Keratinocyte (primary cell): Measurements from ENCODE around the gene MRPL52. TPM values are rescaled to one million over a fixed set of nuclear protein-coding genes. Genes with fewer than 3 reads are reported as not detected.

Experiments used
- DNase-seq: peaks from one replicate; pipeline ENCODE4 v3.0.0-alpha.2; 2011; ENCODE audit warnings: low read depth, missing footprints, low spot score
- FAIRE-seq: peaks from 2 replicates; lab custom pipeline; 2011; peaks lifted over from hg19 to GRCh38; lab: Jason Lieb, UNC
- H2AFZ ChIP-seq: 2 replicates; pipeline ENCODE4 v1.6.0; 2012; ENCODE audit warnings: low read length, control low read depth, inconsistent platforms; ENCODE audit not compliant: control insufficient read depth
- H3K27ac ChIP-seq: 2 replicates; pipeline ENCODE4 v1.5.1; 2011; ENCODE audit warnings: low read length; ENCODE audit not compliant: control insufficient read depth, insufficient read depth
- H3K27me3 ChIP-seq: 3 replicates; pipeline ENCODE4 v1.6.0; 2011; ENCODE audit warnings: low read length; ENCODE audit not compliant: control insufficient read depth, insufficient read depth; ENCODE audit errors: extremely low read depth
- H3K36me3 ChIP-seq, 2 experiments: 2 replicates in 1 of 2; 3 replicates in 1 of 2; pipeline ENCODE4 v1.5.1; 2011; ENCODE audit warnings: low read length in 2 of 2, mild to moderate bottlenecking in 1 of 2; ENCODE audit not compliant: control insufficient read depth in 2 of 2, insufficient read depth in 2 of 2; ENCODE audit errors: extremely low read depth in 1 of 2
- H3K4me1 ChIP-seq: 3 replicates; pipeline ENCODE4 v1.5.1; 2011; ENCODE audit warnings: low read length; ENCODE audit not compliant: control insufficient read depth, insufficient read depth; ENCODE audit errors: extremely low read depth
- H3K4me2 ChIP-seq: 3 replicates; pipeline ENCODE4 v1.6.0; 2011; ENCODE audit warnings: low read depth, low read length; ENCODE audit not compliant: control insufficient read depth, insufficient read depth; ENCODE audit errors: extremely low read depth
- H3K4me3 ChIP-seq, 3 experiments: fragments of 200-600 bp in 1 of 3; sonication (generic) in 1 of 3; 2 replicates in 2 of 3; 3 replicates in 1 of 3; pipeline ENCODE4 v1.5.1; 2011 to 2016; ENCODE audit warnings: low read length in 3 of 3, mild to moderate bottlenecking in 3 of 3, control low read depth in 2 of 3, inconsistent platforms in 1 of 3, low read depth in 1 of 3, mixed read lengths in 1 of 3, mixed run types in 1 of 3, moderate library complexity in 1 of 3; ENCODE audit not compliant: control insufficient read depth in 2 of 3, insufficient read depth in 2 of 3; ENCODE audit errors: extremely low read depth in 1 of 3
- H3K79me2 ChIP-seq: 2 replicates; pipeline ENCODE4 v1.6.0; 2012; ENCODE audit warnings: low read length; ENCODE audit not compliant: control insufficient read depth, insufficient read depth
- H3K9ac ChIP-seq: 3 replicates; pipeline ENCODE4 v1.6.0; 2011; ENCODE audit warnings: low read length; ENCODE audit not compliant: control insufficient read depth, insufficient read depth; ENCODE audit errors: extremely low read depth
- H3K9me1 ChIP-seq: 3 replicates; pipeline ENCODE4 v1.6.0; 2011; ENCODE audit warnings: low read length; ENCODE audit not compliant: control insufficient read depth, insufficient read depth; ENCODE audit errors: extremely low read depth
- H3K9me3 ChIP-seq: 2 replicates; pipeline ENCODE4 v1.5.1; 2012; ENCODE audit warnings: low read depth, low read length; ENCODE audit not compliant: control insufficient read depth
- H4K20me1 ChIP-seq: 3 replicates; pipeline ENCODE4 v1.6.0; 2011; ENCODE audit warnings: low read length; ENCODE audit not compliant: control insufficient read depth, insufficient read depth; ENCODE audit errors: extremely low read depth
- EZH2 ChIP-seq: IDR thresholded peaks from one replicate; pipeline ENCODE4 v1.6.1; 2012; ENCODE audit warnings: inconsistent platforms, mild to moderate bottlenecking, low read length, moderate library complexity
- dilution Hi-C: fragments of 300-500 bp; cut with MboI; formaldehyde crosslinking; loops from one replicate; pipeline ENCODE4 v1.7.0; 2020; ENCODE audit warnings: low sequenced_read_pairs; ENCODE audit not compliant: extremely low pct_ligation_motif_present
- polyA plus RNA-seq, 5 experiments: library from polyadenylated mRNA; depleted of rRNA in 3 of 5; stranded (reverse) in 3 of 5; stranded (forward) in 1 of 5; unstranded in 1 of 5; fragments of >200 nt; gene quantifications; 1 replicate in 1 of 5; 2 replicates in 3 of 5; 3 replicates in 1 of 5; pipeline versions ENCODE4 v1.2.1 to v1.2.3, GENCODE V29; 2011 to 2012; ENCODE audit warnings: missing spikeins in 2 of 5, low read depth in 1 of 5, low replicate concordance in 1 of 5
- TF ChIP-seq, protein P1 (sequence below), 3 experiments: IDR thresholded peaks in 1 of 3; conservative IDR thresholded peaks in 1 of 3; optimal IDR thresholded peaks in 1 of 3; 2 replicates in 2 of 3; 3 replicates in 1 of 3; pipeline versions ENCODE3 to v1.5.1; 2011; ENCODE audit warnings: low read length in 3 of 3, mild to moderate bottlenecking in 3 of 3, moderate library complexity in 2 of 3, control low read depth in 1 of 3, inconsistent platforms in 1 of 3; ENCODE audit not compliant: insufficient read depth in 2 of 3; ENCODE audit errors: extremely low read depth in 1 of 3

MRPL52 gene
- polyA plus RNA-seq, 1 donor (not counting 4 experiments of a cell fraction or from before 2014, with no cell fraction given): 104 TPM

DNA sequence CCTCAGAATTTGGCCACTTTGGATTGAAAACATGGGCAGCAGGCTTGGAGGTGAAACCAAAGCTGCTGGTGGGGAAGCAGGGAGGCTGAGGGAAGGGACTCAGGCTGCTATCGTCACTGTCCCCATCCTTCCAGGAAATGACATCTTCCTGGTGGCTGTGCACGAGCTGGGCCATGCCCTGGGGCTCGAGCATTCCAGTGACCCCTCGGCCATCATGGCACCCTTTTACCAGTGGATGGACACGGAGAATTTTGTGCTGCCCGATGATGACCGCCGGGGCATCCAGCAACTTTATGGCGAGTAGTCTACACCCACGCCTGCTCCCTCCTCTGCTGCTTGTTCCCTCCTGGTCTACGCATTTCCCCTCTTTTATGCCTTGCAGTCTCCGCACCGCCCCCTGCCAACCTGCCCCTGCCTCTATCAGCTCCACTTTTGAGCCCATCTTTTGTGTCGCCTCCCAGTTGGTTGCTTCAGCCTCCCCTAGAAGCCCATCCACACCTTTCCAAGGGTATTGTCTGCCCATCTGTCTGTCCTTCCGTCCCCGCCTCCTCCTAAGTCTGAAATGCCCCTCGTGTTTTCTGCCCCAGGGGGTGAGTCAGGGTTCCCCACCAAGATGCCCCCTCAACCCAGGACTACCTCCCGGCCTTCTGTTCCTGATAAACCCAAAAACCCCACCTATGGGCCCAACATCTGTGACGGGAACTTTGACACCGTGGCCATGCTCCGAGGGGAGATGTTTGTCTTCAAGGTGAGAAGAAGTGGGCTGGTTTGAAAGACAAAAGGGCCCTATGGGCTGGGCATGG, 13.6 kb downstream of the MRPL52 start:
- no peak overlapping the region for H3K9ac ChIP-seq
- peaks cover 63% of the 10 kb centered on the region for H3K79me2 ChIP-seq
- no peak overlapping the region for H3K4me2 ChIP-seq

DNA sequence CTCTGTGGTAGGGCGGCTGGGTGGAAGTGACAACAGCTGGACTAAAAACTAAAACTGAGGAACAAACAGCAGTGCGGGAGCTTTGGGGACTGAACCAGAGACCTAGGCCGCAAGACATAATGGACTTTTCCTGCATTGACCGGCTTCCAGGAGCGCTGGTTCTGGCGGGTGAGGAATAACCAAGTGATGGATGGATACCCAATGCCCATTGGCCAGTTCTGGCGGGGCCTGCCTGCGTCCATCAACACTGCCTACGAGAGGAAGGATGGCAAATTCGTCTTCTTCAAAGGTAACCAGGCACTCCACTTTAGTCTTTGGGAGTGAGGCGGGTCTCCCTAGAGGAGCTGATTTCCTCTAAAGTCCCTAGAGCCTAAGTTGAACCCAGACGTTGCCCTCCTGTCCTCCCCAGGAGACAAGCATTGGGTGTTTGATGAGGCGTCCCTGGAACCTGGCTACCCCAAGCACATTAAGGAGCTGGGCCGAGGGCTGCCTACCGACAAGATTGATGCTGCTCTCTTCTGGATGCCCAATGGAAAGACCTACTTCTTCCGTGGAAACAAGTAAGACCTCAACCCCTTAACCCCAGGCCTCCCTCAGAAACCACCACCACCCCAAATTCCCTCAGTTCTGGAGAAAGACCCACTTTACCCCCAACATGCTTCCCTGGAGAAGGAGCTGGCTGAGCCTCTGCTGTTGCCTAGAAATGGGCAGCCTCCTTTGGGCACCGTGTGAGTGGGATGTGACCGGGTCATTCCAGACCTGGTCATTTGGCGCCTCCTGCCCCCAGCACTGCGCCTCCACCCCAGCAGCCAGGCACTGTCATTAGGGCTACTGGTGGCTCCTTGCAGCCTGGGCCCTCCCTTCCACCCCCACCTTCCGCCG, 14.8 kb downstream of the MRPL52 start:
- H3K27ac ChIP-seq: no peak overlapping the region
- peaks cover 47% of the 10 kb centered on the region for H3K4me1 ChIP-seq
- peaks cover 52% of the 10 kb centered on the region for H3K79me2 ChIP-seq
- H3K9me1 ChIP-seq: peaks cover 3% of the 10 kb centered on the region
- dilution Hi-C loops: no loop called here
- no peak overlapping the region for H3K9ac ChIP-seq
- FAIRE-seq (no peak), DNase-seq (no peak)
- no peaks in the 10 kb centered on the region for H3K27me3 ChIP-seq
- no peaks in the 10 kb centered on the region for H4K20me1 ChIP-seq
- no peak overlapping the region for H3K4me2 ChIP-seq
- no peaks in the 10 kb centered on the region for H3K9me3 ChIP-seq
- TF ChIP-seq EZH2: no peak
- TF ChIP-seq, protein P1, sequence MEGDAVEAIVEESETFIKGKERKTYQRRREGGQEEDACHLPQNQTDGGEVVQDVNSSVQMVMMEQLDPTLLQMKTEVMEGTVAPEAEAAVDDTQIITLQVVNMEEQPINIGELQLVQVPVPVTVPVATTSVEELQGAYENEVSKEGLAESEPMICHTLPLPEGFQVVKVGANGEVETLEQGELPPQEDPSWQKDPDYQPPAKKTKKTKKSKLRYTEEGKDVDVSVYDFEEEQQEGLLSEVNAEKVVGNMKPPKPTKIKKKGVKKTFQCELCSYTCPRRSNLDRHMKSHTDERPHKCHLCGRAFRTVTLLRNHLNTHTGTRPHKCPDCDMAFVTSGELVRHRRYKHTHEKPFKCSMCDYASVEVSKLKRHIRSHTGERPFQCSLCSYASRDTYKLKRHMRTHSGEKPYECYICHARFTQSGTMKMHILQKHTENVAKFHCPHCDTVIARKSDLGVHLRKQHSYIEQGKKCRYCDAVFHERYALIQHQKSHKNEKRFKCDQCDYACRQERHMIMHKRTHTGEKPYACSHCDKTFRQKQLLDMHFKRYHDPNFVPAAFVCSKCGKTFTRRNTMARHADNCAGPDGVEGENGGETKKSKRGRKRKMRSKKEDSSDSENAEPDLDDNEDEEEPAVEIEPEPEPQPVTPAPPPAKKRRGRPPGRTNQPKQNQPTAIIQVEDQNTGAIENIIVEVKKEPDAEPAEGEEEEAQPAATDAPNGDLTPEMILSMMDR (optimal IDR thresholded peaks at IDR 0.05 in 1 of 3, IDR thresholded peaks at IDR 0.05 in 1 of 3, conservative IDR thresholded peaks at IDR 0.05 in 1 of 3; ENCODE audit: extremely low read depth in 1 of 3, insufficient read depth in 2 of 3, low read length in 3 of 3): no peak
- no peak overlapping the region for H3K4me3 ChIP-seq
- no peak overlapping the region for H2AFZ ChIP-seq
- H3K36me3 ChIP-seq: peaks cover 48 to 68% of the 10 kb centered on the region in 2 experiments

More for the DNA sequence above, 13.6 kb downstream of the MRPL52 start:
- Histone ChIP-seq H4K20me1 (no peaks in the 10 kb centered on the region), H3K4me1 (peaks cover 47% of the 10 kb centered on the region), H3K36me3 (peaks cover 52 to 76% of the 10 kb centered on the region in 2 experiments), H2AFZ (no peak overlapping the region), H3K27ac (no peak overlapping the region), H3K9me3 (no peaks in the 10 kb centered on the region), H3K27me3 (no peaks in the 10 kb centered on the region), H3K9me1 (peaks cover 3% of the 10 kb centered on the region), H3K4me3 (no peak overlapping the region)
- dilution Hi-C loops: no loop called here
- FAIRE-seq (no peak), DNase-seq (no peak)
- TF ChIP-seq EZH2: no peak
- TF ChIP-seq, protein P1 (optimal IDR thresholded peaks at IDR 0.05 in 1 of 3, IDR thresholded peaks at IDR 0.05 in 1 of 3, conservative IDR thresholded peaks at IDR 0.05 in 1 of 3; ENCODE audit: extremely low read depth in 1 of 3, insufficient read depth in 2 of 3, low read length in 3 of 3): no peak
